Naive thymus-derived CD8-positive, alpha-beta T cell (primary cell): ENCODE data around the gene PPP2R1B. TPM values are rescaled to one million over a fixed set of nuclear protein-coding genes. Genes with fewer than 3 reads are reported as not detected.

Experiments
- ATAC-seq, 2 donors: fragments of 150-1000 bp; cut with Tn5 transposase in 1 of 2; sonication (Bioruptor Pico), chemical (Tn5 transposase) in 1 of 2; 1 replicate in 1 of 2; 2 replicates in 1 of 2; pipeline ENCODE4 v1.10.0; 2021; ENCODE audit warnings: mild to moderate bottlenecking in 2 of 2, moderate library complexity in 2 of 2
- POLR2A ChIA-PET: fragments of 350-600 bp; sonication (Branson Sonifier 250); formaldehyde crosslinking; loops from one replicate; lab custom pipeline; 2021; ENCODE audit warnings: antibody characterized with exemption; lab: Charles Lee
- DNase-seq, 10 donors: peaks; one replicate each; pipeline versions ENCODE4 v3.0.0 to v3.0.0-alpha.2; 2020 to 2022
- H3K27ac Mint-ChIP-seq, 10 donors: one replicate each; pipeline ENCODE4 v1.8.0; 2020 to 2022; ENCODE audit warnings: mild to moderate bottlenecking in 10 of 10, mixed read lengths in 10 of 10, moderate library complexity in 4 of 10, inconsistent platforms in 1 of 10
- H3K27me3 Mint-ChIP-seq, 5 donors: one replicate each; pipeline ENCODE4 v1.8.0; 2021 to 2022; ENCODE audit warnings: mixed read lengths in 5 of 5
- H3K36me3 Mint-ChIP-seq, 3 donors: one replicate each; pipeline ENCODE4 v1.8.0; 2020 to 2022; ENCODE audit warnings: mixed read lengths in 3 of 3, mild to moderate bottlenecking in 2 of 3, inconsistent platforms in 1 of 3
- H3K4me1 Mint-ChIP-seq, 4 donors: one replicate each; pipeline ENCODE4 v1.8.0; 2021 to 2022; ENCODE audit warnings: mixed read lengths in 4 of 4
- H3K4me3 Mint-ChIP-seq, 10 donors: one replicate each; pipeline ENCODE4 v1.8.0; 2020 to 2022; ENCODE audit warnings: mild to moderate bottlenecking in 10 of 10, mixed read lengths in 10 of 10, moderate library complexity in 6 of 10, inconsistent platforms in 1 of 10
- H3K9me3 Mint-ChIP-seq, 9 donors: one replicate each; pipeline ENCODE4 v1.8.0; 2020 to 2022; ENCODE audit warnings: mixed read lengths in 9 of 9, mild to moderate bottlenecking in 3 of 9, inconsistent platforms in 1 of 9, moderate library complexity in 1 of 9
- polyA plus RNA-seq, 3 donors: library from polyadenylated mRNA; unstranded; fragments of 300-500 nt; fragmentation: Illumina TruSeq; gene quantifications; one replicate each; pipeline ENCODE4 v1.2.3, GENCODE V29; 2021
- total RNA-seq, 8 experiments: library from RNA in 2 of 8; stranded (reverse) in 2 of 8; gene quantifications; one replicate each; pipeline ENCODE4 v1.2.3 and lab custom pipeline; 2021 to 2026

The PPP2R1B gene
- total RNA-seq: 10 to 100 TPM; 38.1 to 38.2 TPM
- 10 to 100 TPM; 12.5 to 14.8 (median 14.4) TPM for polyA plus RNA-seq
- total RNA-seq (lab: John Stamatoyannopoulos, UW): 40.4 to 72.6 (median 47.0) reads per million in 6 experiments

- peaks cover 2 to 32% (median 5%) of the 10 kb centered on the region in 3 donors for H3K36me3 Mint-ChIP-seq
- peak; percentile 95 for ATAC-seq
- no peaks in the 10 kb centered on the region for H3K27me3 Mint-ChIP-seq
- H3K9me3 Mint-ChIP-seq: no peaks in the 10 kb centered on the region
- peaks cover 28 to 52% (median 41%) of the 10 kb centered on the region in 4 donors for H3K4me1 Mint-ChIP-seq
- POLR2A ChIA-PET: interaction anchor here (0.6 to 1.8 kb wide), 9 partner anchors 10 to 176 kb away, joined by 3 to 5 read pairs (median 4); partner anchors contain the start of genes ALG9 and SIK2
- peak within 1 kb of the TSS; percentile 73 to 99 (median 96) for H3K27ac Mint-ChIP-seq
- H3K4me3 Mint-ChIP-seq: peak within 1 kb of the TSS; percentile 87 to 100 (median 99)
- DNase-seq: peak; percentile 38 to 84 (median 66)
Measured at GRCh38 chr11:111765984-111766833, at the start of gene PPP2R1B. PPP2R1B (minus strand) TSS chr11:111766389; CDS start chr11:111766361, 28 bp downstream.

- Mint-ChIP-seq H3K27ac (no peak overlapping the region), H3K4me1 (no peaks in the 10 kb centered on the region), H3K9me3 (no peaks in the 10 kb centered on the region), H3K27me3 (no peaks in the 10 kb centered on the region), H3K4me3 (no peak overlapping the region), H3K36me3 (peaks cover 0 to 48% (median 26%) of the 10 kb centered on the region in 3 donors)
- no peak for DNase-seq
- POLR2A ChIA-PET: no interaction called here
- ATAC-seq: no peak
Measured at GRCh38 chr11:111815489-111815888, 49.3 kb upstream of the PPP2R1B start.

- ATAC-seq (no peak), DNase-seq (no peak)
- POLR2A ChIA-PET: no interaction called here
- Mint-ChIP-seq H3K36me3 (peaks cover 0 to 44% (median 26%) of the 10 kb centered on the region in 3 donors), H3K27me3 (no peaks in the 10 kb centered on the region), H3K9me3 (no peaks in the 10 kb centered on the region), H3K27ac (peak overlapping the region in 1 of 10 donors; percentile 58), H3K4me1 (no peaks in the 10 kb centered on the region), H3K4me3 (no peak overlapping the region)
Measured at GRCh38 chr11:111814557-111815320, 48.5 kb upstream of the PPP2R1B start.

- ATAC-seq: no peak
- Mint-ChIP-seq H3K36me3 (peaks cover 0 to 47% (median 26%) of the 10 kb centered on the region in 3 donors), H3K4me1 (no peaks in the 10 kb centered on the region), H3K4me3 (no peak overlapping the region), H3K27ac (no peak overlapping the region), H3K9me3 (no peaks in the 10 kb centered on the region), H3K27me3 (no peaks in the 10 kb centered on the region)
- no peak for DNase-seq
- POLR2A ChIA-PET: no interaction called here
Measured at GRCh38 chr11:111814106-111814505, 47.9 kb upstream of the PPP2R1B start.

- DNase-seq: no peak
- Mint-ChIP-seq H3K27ac (no peak overlapping the region), H3K27me3 (no peaks in the 10 kb centered on the region), H3K9me3 (no peaks in the 10 kb centered on the region), H3K36me3 (peaks cover 4 to 59% (median 28%) of the 10 kb centered on the region in 3 donors), H3K4me3 (no peak overlapping the region), H3K4me1 (no peaks in the 10 kb centered on the region)
- POLR2A ChIA-PET: no interaction called here
- ATAC-seq: no peak
Measured at GRCh38 chr11:111812211-111812610, 46.0 kb upstream of the PPP2R1B start.

GRCh38 chr11:111811445-111811844, 45.3 kb upstream of the PPP2R1B start:
- peaks cover 7 to 63% (median 30%) of the 10 kb centered on the region in 3 donors for H3K36me3 Mint-ChIP-seq
- H3K9me3 Mint-ChIP-seq: no peaks in the 10 kb centered on the region
- no peak for DNase-seq
- ATAC-seq: no peak
- peaks cover 0 to 3% (median 0%) of the 10 kb centered on the region in 4 donors for H3K4me1 Mint-ChIP-seq
- H3K27me3 Mint-ChIP-seq: no peaks in the 10 kb centered on the region
- no peak overlapping the region for H3K27ac Mint-ChIP-seq
- no peak overlapping the region for H3K4me3 Mint-ChIP-seq
- POLR2A ChIA-PET: interaction anchor here (0.7 kb wide), 1 partner anchor 345 kb away, joined by 7 read pairs; no protein-coding TSS in a partner anchor

GRCh38 chr11:111808834-111809233, 42.6 kb upstream of the PPP2R1B start:
- ATAC-seq (no peak), DNase-seq (no peak)
- peak overlapping the region in 2 of 10 donors; percentile 21 to 61 for H3K27ac Mint-ChIP-seq
- H3K9me3 Mint-ChIP-seq: no peaks in the 10 kb centered on the region
- no peak overlapping the region for H3K4me3 Mint-ChIP-seq
- POLR2A ChIA-PET: no interaction called here
- peaks cover 15 to 76% (median 25%) of the 10 kb centered on the region in 3 donors for H3K36me3 Mint-ChIP-seq
- H3K4me1 Mint-ChIP-seq: peaks cover 0 to 3% (median 0%) of the 10 kb centered on the region in 4 donors
- H3K27me3 Mint-ChIP-seq: no peaks in the 10 kb centered on the region

GRCh38 chr11:111808063-111808588, 41.9 kb upstream of the PPP2R1B start:
- peaks cover 15 to 78% (median 21%) of the 10 kb centered on the region in 3 donors for H3K36me3 Mint-ChIP-seq
- H3K27ac Mint-ChIP-seq: no peak overlapping the region

GRCh38 chr11:111807076-111807475, 40.9 kb upstream of the PPP2R1B start:
- Mint-ChIP-seq H3K27ac (no peak overlapping the region), H3K4me3 (no peak overlapping the region), H3K4me1 (peaks cover 0 to 3% (median 0%) of the 10 kb centered on the region in 4 donors), H3K36me3 (peaks cover 15 to 79% (median 23%) of the 10 kb centered on the region in 3 donors), H3K27me3 (no peaks in the 10 kb centered on the region), H3K9me3 (no peaks in the 10 kb centered on the region)
- no peak for ATAC-seq
- no peak for DNase-seq
- POLR2A ChIA-PET: interaction anchor here (1.2 kb wide), 1 partner anchor 10 kb away, joined by 3 read pairs; no protein-coding TSS in a partner anchor

More at GRCh38 chr11:111808063-111808588, 41.9 kb upstream of the PPP2R1B start:
- ATAC-seq (no peak), DNase-seq (no peak)
- peaks cover 0 to 3% (median 0%) of the 10 kb centered on the region in 4 donors for H3K4me1 Mint-ChIP-seq
- POLR2A ChIA-PET: interaction anchor here (1.2 kb wide), 1 partner anchor 11 kb away, joined by 3 read pairs; no protein-coding TSS in a partner anchor
- no peaks in the 10 kb centered on the region for H3K9me3 Mint-ChIP-seq
- H3K27me3 Mint-ChIP-seq: no peaks in the 10 kb centered on the region
- no peak overlapping the region for H3K4me3 Mint-ChIP-seq

GRCh38 chr11:111801135-111801534, 34.9 kb upstream of the PPP2R1B start:
- no peak for DNase-seq
- ATAC-seq: no peak
- Mint-ChIP-seq H3K4me1 (peaks cover 2 to 11% (median 6%) of the 10 kb centered on the region in 4 donors), H3K27me3 (no peaks in the 10 kb centered on the region), H3K27ac (no peak overlapping the region), H3K4me3 (no peak overlapping the region), H3K36me3 (peaks cover 29 to 89% (median 41%) of the 10 kb centered on the region in 3 donors), H3K9me3 (peaks cover 0 to 9% (median 1%) of the 10 kb centered on the region in 9 donors)
- POLR2A ChIA-PET: no interaction called here

- Mint-ChIP-seq H3K4me1 (peaks cover 3 to 11% (median 7%) of the 10 kb centered on the region in 4 donors), H3K9me3 (peaks cover 0 to 9% (median 1%) of the 10 kb centered on the region in 9 donors), H3K36me3 (peaks cover 24 to 78% (median 44%) of the 10 kb centered on the region in 3 donors), H3K27ac (no peak overlapping the region), H3K27me3 (no peaks in the 10 kb centered on the region), H3K4me3 (no peak overlapping the region)
- POLR2A ChIA-PET: no interaction called here
- no peak for DNase-seq
- ATAC-seq: no peak
Measured at GRCh38 chr11:111798279-111798678, 32.1 kb upstream of the PPP2R1B start.

- peaks cover 0 to 9% (median 1%) of the 10 kb centered on the region in 9 donors for H3K9me3 Mint-ChIP-seq
- peaks cover 24 to 67% (median 40%) of the 10 kb centered on the region in 3 donors for H3K36me3 Mint-ChIP-seq
- no peaks in the 10 kb centered on the region for H3K27me3 Mint-ChIP-seq
- POLR2A ChIA-PET: interaction anchor here (1.1 kb wide), 1 partner anchor 10 kb away, joined by 3 read pairs; no protein-coding TSS in a partner anchor
- no peak overlapping the region for H3K4me3 Mint-ChIP-seq
- no peak for ATAC-seq
- no peak overlapping the region for H3K27ac Mint-ChIP-seq
- H3K4me1 Mint-ChIP-seq: peaks cover 3 to 11% (median 7%) of the 10 kb centered on the region in 4 donors
- DNase-seq: no peak
Measured at GRCh38 chr11:111797145-111797581, 31.0 kb upstream of the PPP2R1B start.
